Fibroblast of the aortic adventitia (primary cell): ENCODE results near the gene NAA38. TPM values are rescaled to one million over a fixed set of nuclear protein-coding genes. Genes with fewer than 3 reads are reported as not detected.

ENCODE experiments used
- DNase-seq: peaks from one replicate; pipeline ENCODE4 v3.0.0-alpha.2; 2010; ENCODE audit warnings: low read depth
- H3K4me3 ChIP-seq: 2 replicates; pipeline ENCODE4 v1.5.1; 2011; ENCODE audit warnings: low read depth, mild to moderate bottlenecking, control low read depth, low read length, moderate library complexity
- small RNA-seq: library from RNA; depleted of rRNA; stranded (forward); fragments of <200 nt; gene quantifications from one replicate; pipeline ENCODE3, GENCODE V24; 2012
- total RNA-seq: library from RNA; depleted of rRNA; stranded (reverse); fragments of >200 nt; gene quantifications from 2 replicates; pipeline ENCODE4 v1.2.3, GENCODE V29; 2012; ENCODE audit warnings: low replicate concordance
- TF ChIP-seq, protein P1 (sequence below): IDR thresholded peaks from 2 replicates; pipeline ENCODE4 v1.5.1; 2011; ENCODE audit warnings: mild to moderate bottlenecking, low read length, control low read depth, inconsistent platforms; ENCODE audit not compliant: insufficient read depth

Gene NAA38
- total RNA-seq, 1 donor: 39.1 TPM

DNA sequence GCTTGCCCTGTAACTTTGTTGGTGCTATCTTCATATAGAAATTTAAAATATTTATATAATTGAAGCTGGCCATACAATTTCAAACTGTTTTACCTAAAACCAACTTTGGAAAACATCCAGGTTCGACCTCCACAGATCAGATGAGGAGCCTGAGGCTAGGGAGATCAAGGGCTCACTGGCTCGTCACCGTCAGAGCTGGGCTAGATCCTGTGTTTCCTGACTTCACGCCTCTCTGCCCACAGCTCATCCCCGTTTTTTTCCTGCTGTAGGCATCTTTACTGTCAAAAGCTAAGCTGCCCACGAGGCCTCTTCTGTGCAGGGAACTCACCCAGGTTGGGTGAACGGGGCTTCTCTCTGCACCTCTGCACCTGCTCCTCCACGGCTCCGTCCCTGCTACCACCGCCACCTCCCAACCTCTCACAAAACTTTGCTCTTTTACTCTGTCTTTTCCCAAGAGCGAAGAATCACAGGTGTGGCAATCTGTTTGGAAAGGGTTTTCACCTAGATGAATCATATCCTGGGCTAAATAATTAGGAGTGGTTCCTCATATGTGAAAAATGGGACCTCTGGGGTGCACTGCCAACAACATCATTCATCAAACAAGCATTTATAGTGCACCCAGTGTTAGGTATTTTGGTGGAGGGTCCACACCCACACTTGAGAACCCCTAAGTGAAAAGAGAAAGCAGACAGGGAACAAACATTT lies 48.1 kb downstream of the NAA38 start:
- TF ChIP-seq, protein P1, sequence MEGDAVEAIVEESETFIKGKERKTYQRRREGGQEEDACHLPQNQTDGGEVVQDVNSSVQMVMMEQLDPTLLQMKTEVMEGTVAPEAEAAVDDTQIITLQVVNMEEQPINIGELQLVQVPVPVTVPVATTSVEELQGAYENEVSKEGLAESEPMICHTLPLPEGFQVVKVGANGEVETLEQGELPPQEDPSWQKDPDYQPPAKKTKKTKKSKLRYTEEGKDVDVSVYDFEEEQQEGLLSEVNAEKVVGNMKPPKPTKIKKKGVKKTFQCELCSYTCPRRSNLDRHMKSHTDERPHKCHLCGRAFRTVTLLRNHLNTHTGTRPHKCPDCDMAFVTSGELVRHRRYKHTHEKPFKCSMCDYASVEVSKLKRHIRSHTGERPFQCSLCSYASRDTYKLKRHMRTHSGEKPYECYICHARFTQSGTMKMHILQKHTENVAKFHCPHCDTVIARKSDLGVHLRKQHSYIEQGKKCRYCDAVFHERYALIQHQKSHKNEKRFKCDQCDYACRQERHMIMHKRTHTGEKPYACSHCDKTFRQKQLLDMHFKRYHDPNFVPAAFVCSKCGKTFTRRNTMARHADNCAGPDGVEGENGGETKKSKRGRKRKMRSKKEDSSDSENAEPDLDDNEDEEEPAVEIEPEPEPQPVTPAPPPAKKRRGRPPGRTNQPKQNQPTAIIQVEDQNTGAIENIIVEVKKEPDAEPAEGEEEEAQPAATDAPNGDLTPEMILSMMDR: no peak
- no peak overlapping the region for H3K4me3 ChIP-seq
- DNase-seq: no peak

DNA sequence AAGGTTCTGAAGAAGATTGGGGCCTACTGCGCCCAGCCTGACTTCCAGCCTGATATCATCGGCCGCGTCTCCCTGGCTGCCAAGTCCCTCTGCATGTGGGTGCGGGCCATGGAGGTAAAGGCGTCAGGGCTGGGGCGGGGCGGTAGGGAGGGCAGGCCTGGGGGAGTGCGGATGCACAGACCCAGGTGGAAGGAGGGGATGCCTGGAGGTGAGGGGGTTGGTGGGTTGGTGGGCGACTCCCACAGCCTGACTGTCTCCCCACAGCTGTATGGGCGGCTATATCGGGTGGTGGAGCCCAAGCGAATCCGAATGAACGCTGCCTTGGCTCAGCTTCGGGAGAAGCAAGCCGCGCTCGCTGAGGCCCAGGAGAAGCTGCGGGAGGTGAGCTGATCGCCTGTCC lies 50.2 kb downstream of the NAA38 start:
- TF ChIP-seq, protein P1: no peak
- no peak overlapping the region for H3K4me3 ChIP-seq
- no peak for DNase-seq

Small RNAs within 50 kb of the gene (small RNA-seq; reads per million reads assigned to genes)
- gene SCARNA21: 4.6 reads per million, percentile 88 among the genes with 10 or more reads in this experiment

Other genes with a start within 250 kb of the NAA38 start
- gene FXR2, start 242.7 kb downstream of the NAA38 start, total RNA-seq: 27.1 and 33.1 TPM in 2 replicates
- 34.5 and 82.2 TPM in 2 replicates for gene SAT2, start 229.7 kb downstream of the NAA38 start, total RNA-seq
- gene SHBG, start 227.4 kb downstream of the NAA38 start, total RNA-seq: 0.25 and 0.36 TPM in 2 replicates
- not detected in 2 replicates for gene ATP1B2, start 206.6 kb downstream of the NAA38 start, total RNA-seq
- gene TP53, start 170.1 kb downstream of the NAA38 start, total RNA-seq: 17.8 and 68.7 TPM in 2 replicates
- gene WRAP53, start 169.1 kb downstream of the NAA38 start, total RNA-seq: 7.4 and 11.0 TPM in 2 replicates
- gene EFNB3, start 152.4 kb downstream of the NAA38 start, total RNA-seq: 0.90 and 3.9 TPM in 2 replicates
- gene DNAH2, start 139.8 kb downstream of the NAA38 start, total RNA-seq: under 0.01 TPM in 1 of 2 replicates, not detected in the other
- 5.7 and 32.1 TPM in 2 replicates for gene KDM6B, start 23.3 kb downstream of the NAA38 start, total RNA-seq
- 0.18 TPM in 1 of 2 replicates, not detected in the other for gene TMEM88, start 2.5 kb downstream of the NAA38 start, total RNA-seq
- 6.8 and 11.2 TPM in 2 replicates for gene CYB5D1, start 444 bp upstream of the NAA38 start, total RNA-seq
- gene CHD3, start 31.2 kb upstream of the NAA38 start, total RNA-seq: 81.5 and 143 TPM in 2 replicates
- gene RNF227, start 58.7 kb upstream of the NAA38 start, total RNA-seq: 2.8 and 27.4 TPM in 2 replicates
- 1.3 TPM in 1 of 2 replicates, not detected in the other for gene KCNAB3, start 72.3 kb upstream of the NAA38 start, total RNA-seq
- 15.3 and 48.8 TPM in 2 replicates for gene TRAPPC1, start 74.4 kb upstream of the NAA38 start, total RNA-seq
- 31.4 and 34.9 TPM in 2 replicates for gene CNTROB, start 74.6 kb upstream of the NAA38 start, total RNA-seq
- gene GUCY2D, start 145.1 kb upstream of the NAA38 start, total RNA-seq: not detected in 2 replicates
- gene ALOX15B, start 181.5 kb upstream of the NAA38 start, total RNA-seq: 0.57 TPM in 1 of 2 replicates, not detected in the other
- not detected in 2 replicates for gene ALOX12B, start 230.2 kb upstream of the NAA38 start, total RNA-seq